Vagina (tissue), 2 donors: ENCODE results near the gene COL26A1.
"Not testable (repeated sequence)": the region's sequence is repeated elsewhere in the genome, so short reads cannot be mapped to it uniquely, and the experiment has no call there.

ENCODE experiments used
- CTCF ChIP-seq, 3 experiments: fragments of 450-650 bp in 2 of 3; fragments of 200-600 bp in 1 of 3; sonication (generic) in 1 of 3; IDR thresholded peaks; one replicate each; pipeline ENCODE4 v1.5.1; 2017 to 2019; ENCODE audit warnings: antibody characterized with exemption in 3 of 3, mild to moderate bottlenecking in 2 of 3, moderate library complexity in 2 of 3
- POLR2A ChIP-seq, 2 donors: fragments of 450-650 bp; IDR thresholded peaks; one replicate each; pipeline ENCODE4 v1.6.1; 2017; ENCODE audit warnings: antibody characterized with exemption in 2 of 2, mild to moderate bottlenecking in 2 of 2, moderate library complexity in 2 of 2
- POLR2AphosphoS5 ChIP-seq, 2 donors: sonication (generic); formaldehyde crosslinking; IDR thresholded peaks; one replicate each; pipeline ENCODE4 v1.9.0; 2017; ENCODE audit warnings: antibody characterized with exemption in 2 of 2, mild to moderate bottlenecking in 2 of 2, low read depth in 1 of 2; ENCODE audit not compliant: insufficient read depth in 1 of 2

DNA sequence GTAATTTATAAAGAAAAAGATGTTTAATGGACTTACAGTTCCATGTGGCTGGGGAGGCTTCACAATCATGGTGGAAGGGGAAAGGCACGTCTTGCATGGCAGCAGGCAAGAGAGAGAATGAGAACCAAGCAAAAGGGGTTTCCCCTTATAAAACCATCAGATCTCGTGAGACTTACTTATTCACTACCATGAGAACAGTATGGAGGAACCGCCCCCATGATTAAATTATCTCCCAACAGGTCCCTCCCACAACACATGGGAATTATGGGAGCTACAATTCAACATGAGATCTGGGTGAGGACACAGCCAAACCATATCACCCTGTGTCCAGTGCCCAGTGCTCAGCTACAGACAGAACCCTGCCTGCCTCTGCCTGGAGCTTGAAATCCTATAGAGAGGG is 197.3 kb downstream of the COL26A1 start:
- not testable (repeated sequence) for TF ChIP-seq CTCF (IDR thresholded peaks at IDR 0.05); POLR2AphosphoS5 (IDR thresholded peaks at IDR 0.05; ENCODE audit: insufficient read depth in 1 of 2, low read depth in 1 of 2); POLR2A (IDR thresholded peaks at IDR 0.05)
